ENCODE data around the gene ALG12.

The ALG12 gene

GRCh38 chr22:49894322-49895054, 23.8 kb downstream of the ALG12 start:
- TF ChIP-seq CREB1 (IDR thresholded peaks at IDR 0.05; ENCODE audit: low read depth) (no peak), RAD21 (IDR thresholded peaks at IDR 0.05; ENCODE audit: low read depth) (no peak), EP300 (IDR thresholded peaks at IDR 0.05; ENCODE audit: borderline replicate concordance) (no peak), MAX (IDR thresholded peaks at IDR 0.05) (no peak), EGR1 (IDR thresholded peaks at IDR 0.05) (no peak), REST (IDR thresholded peaks at IDR 0.05; ENCODE audit: low read depth) (no peak), FOXM1 (IDR thresholded peaks at IDR 0.05; ENCODE audit: borderline replicate concordance, low read depth) (no peak), USF1 (IDR thresholded peaks at IDR 0.05) (no peak), YY1 (IDR thresholded peaks at IDR 0.05; ENCODE audit: low read depth) (no peak), NFIC (IDR thresholded peaks at IDR 0.05) (no peak), CEBPB (IDR thresholded peaks at IDR 0.05) (no peak), TCF12 (IDR thresholded peaks at IDR 0.05; ENCODE audit: low read depth) (no peak), ZBTB7A (IDR thresholded peaks at IDR 0.05; ENCODE audit: low read depth) (no peak), TAF1 (IDR thresholded peaks at IDR 0.05; ENCODE audit: low read depth) (no peak)

GRCh38 chr22:49893025-49893424, 25.2 kb downstream of the ALG12 start:
- TF ChIP-seq TEAD4 (IDR thresholded peaks at IDR 0.05) (no peak), FOXM1 (IDR thresholded peaks at IDR 0.05; ENCODE audit: borderline replicate concordance, low read depth) (no peak)

- no peak for TF ChIP-seq CREB1 (IDR thresholded peaks at IDR 0.05; ENCODE audit: low read depth)
- TF ChIP-seq TEAD4 (IDR thresholded peaks at IDR 0.05): no peak
- no peak for TF ChIP-seq TAF1 (IDR thresholded peaks at IDR 0.05; ENCODE audit: low read depth)
- no peak for TF ChIP-seq REST (IDR thresholded peaks at IDR 0.05; ENCODE audit: low read depth)
These were observed 25.9 kb downstream of the ALG12 start for GRCh38 chr22:49892226-49892899.

GRCh38 chr22:49889071-49889470, 29.2 kb downstream of the ALG12 start:
- TF ChIP-seq TCF12 (IDR thresholded peaks at IDR 0.05; ENCODE audit: low read depth) (no peak), RAD21 (IDR thresholded peaks at IDR 0.05; ENCODE audit: low read depth) (no peak), EGR1 (IDR thresholded peaks at IDR 0.05) (no peak)

GRCh38 chr22:49887702-49888101, 30.5 kb downstream of the ALG12 start:
- TF ChIP-seq REST (IDR thresholded peaks at IDR 0.05; ENCODE audit: low read depth) (no peak), TAF1 (IDR thresholded peaks at IDR 0.05; ENCODE audit: low read depth) (no peak)

GRCh38 chr22:49887064-49887451, 31.2 kb downstream of the ALG12 start:
- TF ChIP-seq NFIC (IDR thresholded peaks at IDR 0.05): no peak
- no peak for TF ChIP-seq CEBPB (IDR thresholded peaks at IDR 0.05)
- TF ChIP-seq EGR1 (IDR thresholded peaks at IDR 0.05): no peak
- no peak for TF ChIP-seq TEAD4 (IDR thresholded peaks at IDR 0.05)
- TF ChIP-seq FOXM1 (IDR thresholded peaks at IDR 0.05; ENCODE audit: borderline replicate concordance, low read depth): no peak
- TF ChIP-seq USF1 (IDR thresholded peaks at IDR 0.05): no peak
- no peak for TF ChIP-seq CREB1 (IDR thresholded peaks at IDR 0.05; ENCODE audit: low read depth)
- TF ChIP-seq EP300 (IDR thresholded peaks at IDR 0.05; ENCODE audit: borderline replicate concordance): no peak
- no peak for TF ChIP-seq ZBTB7A (IDR thresholded peaks at IDR 0.05; ENCODE audit: low read depth)
- no peak for TF ChIP-seq MAX (IDR thresholded peaks at IDR 0.05)
- TF ChIP-seq RAD21 (IDR thresholded peaks at IDR 0.05; ENCODE audit: low read depth): no peak
- TF ChIP-seq TAF1 (IDR thresholded peaks at IDR 0.05; ENCODE audit: low read depth): no peak
- TF ChIP-seq TCF12 (IDR thresholded peaks at IDR 0.05; ENCODE audit: low read depth): no peak
- TF ChIP-seq REST (IDR thresholded peaks at IDR 0.05; ENCODE audit: low read depth): no peak
- TF ChIP-seq YY1 (IDR thresholded peaks at IDR 0.05; ENCODE audit: low read depth): no peak

Data from Ishikawa (cell line).